ENCODE measurements around the gene FOSL1.

GRCh38 chr11:65919573-65920371 lies 19.6 kb upstream of the FOSL1 start:
- no peak for TF ChIP-seq CTCF (IDR thresholded peaks at IDR 0.05; ENCODE audit: insufficient read depth, low read depth, low read length)
- no peak for TF ChIP-seq EZH2 (IDR thresholded peaks at IDR 0.05; ENCODE audit: insufficient read depth, low read length)
